Testis (tissue), 2 donors: ENCODE measurements around the gene GNL3.
"Not testable (repeated sequence)": the region's sequence is repeated elsewhere in the genome, so short reads cannot be mapped to it uniquely, and the experiment has no call there.

ENCODE experiments used
- POLR2A ChIP-seq: fragments of 450-650 bp; IDR thresholded peaks from one replicate; pipeline ENCODE4 v1.6.1; 2017; ENCODE audit warnings: antibody characterized with exemption, mild to moderate bottlenecking, moderate library complexity
- TF ChIP-seq, protein P1 (sequence below), 3 experiments: fragments of 450-650 bp in 2 of 3; fragments of 200-600 bp in 1 of 3; sonication (generic) in 1 of 3; IDR thresholded peaks; one replicate each; pipeline ENCODE4 v1.5.1; 2016 to 2019; ENCODE audit warnings: antibody characterized with exemption in 3 of 3, mild to moderate bottlenecking in 2 of 3, moderate library complexity in 1 of 3

DNA sequence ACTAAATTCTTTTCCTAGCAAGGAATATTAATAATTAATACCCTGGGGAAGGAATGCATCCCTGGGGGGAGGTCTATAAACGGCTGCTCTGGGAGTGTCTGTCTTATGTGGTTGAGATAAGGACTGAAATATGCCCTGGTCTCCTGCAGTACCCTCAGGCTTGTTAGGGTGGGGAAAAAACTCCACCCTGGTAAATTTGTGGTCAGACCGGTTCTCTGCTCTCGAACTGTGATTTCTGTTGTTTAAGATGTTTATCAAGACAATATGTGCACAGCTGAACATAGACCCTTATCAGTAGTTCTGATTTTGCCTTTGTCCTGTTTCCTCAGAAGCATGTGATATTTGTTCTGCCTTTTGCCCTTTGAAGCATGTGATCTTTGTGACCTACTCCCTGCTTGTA lies 42.9 kb downstream of the GNL3 start:
- TF ChIP-seq, protein P1, sequence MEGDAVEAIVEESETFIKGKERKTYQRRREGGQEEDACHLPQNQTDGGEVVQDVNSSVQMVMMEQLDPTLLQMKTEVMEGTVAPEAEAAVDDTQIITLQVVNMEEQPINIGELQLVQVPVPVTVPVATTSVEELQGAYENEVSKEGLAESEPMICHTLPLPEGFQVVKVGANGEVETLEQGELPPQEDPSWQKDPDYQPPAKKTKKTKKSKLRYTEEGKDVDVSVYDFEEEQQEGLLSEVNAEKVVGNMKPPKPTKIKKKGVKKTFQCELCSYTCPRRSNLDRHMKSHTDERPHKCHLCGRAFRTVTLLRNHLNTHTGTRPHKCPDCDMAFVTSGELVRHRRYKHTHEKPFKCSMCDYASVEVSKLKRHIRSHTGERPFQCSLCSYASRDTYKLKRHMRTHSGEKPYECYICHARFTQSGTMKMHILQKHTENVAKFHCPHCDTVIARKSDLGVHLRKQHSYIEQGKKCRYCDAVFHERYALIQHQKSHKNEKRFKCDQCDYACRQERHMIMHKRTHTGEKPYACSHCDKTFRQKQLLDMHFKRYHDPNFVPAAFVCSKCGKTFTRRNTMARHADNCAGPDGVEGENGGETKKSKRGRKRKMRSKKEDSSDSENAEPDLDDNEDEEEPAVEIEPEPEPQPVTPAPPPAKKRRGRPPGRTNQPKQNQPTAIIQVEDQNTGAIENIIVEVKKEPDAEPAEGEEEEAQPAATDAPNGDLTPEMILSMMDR (IDR thresholded peaks at IDR 0.05) = not testable (repeated sequence)
- not testable (repeated sequence) for TF ChIP-seq POLR2A
